Spinal cord (tissue), 10 donors: ENCODE data around the gene TEDC2. TPM values are rescaled to one million over a fixed set of nuclear protein-coding genes. Genes with fewer than 3 reads are reported as not detected.

ENCODE experiments used
- DNase-seq, 6 donors: peaks; one replicate each; pipeline versions ENCODE4 v3.0.0 to v3.0.0-alpha.2; 2013 to 2015; ENCODE audit warnings: low spot score in 6 of 6, low read depth in 4 of 6
- H3K27ac ChIP-seq: one replicate; pipeline ENCODE4 v1.5.1; 2013; ENCODE audit warnings: low read depth, low read length, control low read depth
- H3K27me3 ChIP-seq: one replicate; pipeline ENCODE4 v1.6.1; 2013; ENCODE audit warnings: low read length; ENCODE audit not compliant: control insufficient read depth, insufficient read depth
- H3K36me3 ChIP-seq: one replicate; pipeline ENCODE4 v1.6.1; 2013; ENCODE audit warnings: low read length; ENCODE audit not compliant: control insufficient read depth, insufficient read depth
- H3K4me1 ChIP-seq: one replicate; pipeline ENCODE4 v1.6.1; 2013; ENCODE audit warnings: low read length; ENCODE audit not compliant: control insufficient read depth, insufficient read depth
- H3K4me3 ChIP-seq: one replicate; pipeline ENCODE4 v1.5.1; 2013; ENCODE audit warnings: low read depth, low read length, control low read depth
- H3K9me3 ChIP-seq: one replicate; pipeline ENCODE4 v1.6.1; 2013; ENCODE audit warnings: low read length; ENCODE audit not compliant: control insufficient read depth, insufficient read depth
- WGBS: methylation state at CpG from one replicate; pipeline ENCODE4 v1.1.5; 2013; ENCODE audit warnings: missing lambda C conversion rate; ENCODE audit not compliant: insufficient coverage; 5-methylcytosine and 5-hydroxymethylcytosine counted together
- polyA plus RNA-seq, 2 donors: library from polyadenylated mRNA; unstranded; fragments of 120-200 nt; gene quantifications; one replicate each; pipeline ENCODE4 v1.2.1, GENCODE V29; 2013; ENCODE audit not compliant: insufficient read length in 2 of 2
- total RNA-seq, 2 donors: library from RNA; depleted of rRNA in 1 of 2; stranded (reverse); fragments of 120-200 nt in 1 of 2; fragments of >200 nt in 1 of 2; gene quantifications; one replicate each; pipeline versions ENCODE4 v1.2.3 to v1.2.4, GENCODE V29; 2013 to 2014
- donor health status: healthy.

Gene TEDC2
- total and polyA plus RNA-seq, 4 donors, result 4.4 to 12.1 (median 10.0) TPM

- Histone ChIP-seq H3K9me3 (no peaks in the 10 kb centered on the region), H3K27ac (no peak overlapping the region), H3K27me3 (no peaks in the 10 kb centered on the region), H3K4me3 (no peak overlapping the region), H3K36me3 (peaks cover 76% of the 10 kb centered on the region), H3K4me1 (peaks cover 30% of the 10 kb centered on the region)
- WGBS, result 77% methylated on average over 15 of the region's 15 CpGs
- no peak for DNase-seq
Measured at GRCh38 chr16:2498531-2499253, 38.8 kb downstream of the TEDC2 start.

- Histone ChIP-seq H3K27me3 (no peaks in the 10 kb centered on the region), H3K4me1 (peaks cover 30% of the 10 kb centered on the region), H3K27ac (no peak overlapping the region), H3K4me3 (no peak overlapping the region), H3K9me3 (no peaks in the 10 kb centered on the region), H3K36me3 (peaks cover 75% of the 10 kb centered on the region)
- WGBS, result no CpG with 5 or more reads among the region's 6 CpGs
- DNase-seq, result no peak
Measured at GRCh38 chr16:2499454-2499853, 39.5 kb downstream of the TEDC2 start.

DNA sequence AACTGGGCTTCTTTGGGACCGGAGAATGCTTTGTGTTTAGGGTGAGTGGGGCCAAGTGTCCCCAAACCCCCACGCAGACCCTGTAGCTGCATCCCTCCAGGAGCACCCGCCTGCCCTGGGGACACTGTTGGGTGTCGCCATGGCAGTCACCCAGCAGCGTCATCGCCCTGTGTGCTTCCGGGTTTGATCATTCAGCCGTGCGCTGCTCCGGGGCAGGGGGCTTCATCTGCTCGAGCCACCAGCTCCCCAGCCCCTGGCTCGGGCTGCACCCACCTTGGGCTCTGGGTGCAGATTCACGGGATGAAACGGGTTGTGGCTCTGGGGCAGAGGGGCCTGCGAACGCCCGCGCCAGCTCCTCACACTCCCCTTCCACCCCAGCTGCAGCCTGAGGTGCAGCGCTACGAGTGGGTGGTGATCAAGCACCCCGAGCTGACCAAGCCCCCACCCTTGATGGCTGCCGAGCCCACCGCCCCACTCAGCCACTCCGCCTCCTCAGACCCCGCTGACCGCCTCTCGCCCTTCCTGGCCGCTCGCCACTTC is 40.1 kb downstream of the TEDC2 start:
- H3K27me3 ChIP-seq, result no peaks in the 10 kb centered on the region
- H3K4me1 ChIP-seq, result peaks cover 30% of the 10 kb centered on the region
- no peak for DNase-seq
- H3K27ac ChIP-seq, result no peak overlapping the region
- no peaks in the 10 kb centered on the region for H3K9me3 ChIP-seq
- H3K36me3 ChIP-seq, result peaks cover 75% of the 10 kb centered on the region
- H3K4me3 ChIP-seq, result no peak overlapping the region
- WGBS, result 94% methylated on average over 24 of the region's 29 CpGs

DNA sequence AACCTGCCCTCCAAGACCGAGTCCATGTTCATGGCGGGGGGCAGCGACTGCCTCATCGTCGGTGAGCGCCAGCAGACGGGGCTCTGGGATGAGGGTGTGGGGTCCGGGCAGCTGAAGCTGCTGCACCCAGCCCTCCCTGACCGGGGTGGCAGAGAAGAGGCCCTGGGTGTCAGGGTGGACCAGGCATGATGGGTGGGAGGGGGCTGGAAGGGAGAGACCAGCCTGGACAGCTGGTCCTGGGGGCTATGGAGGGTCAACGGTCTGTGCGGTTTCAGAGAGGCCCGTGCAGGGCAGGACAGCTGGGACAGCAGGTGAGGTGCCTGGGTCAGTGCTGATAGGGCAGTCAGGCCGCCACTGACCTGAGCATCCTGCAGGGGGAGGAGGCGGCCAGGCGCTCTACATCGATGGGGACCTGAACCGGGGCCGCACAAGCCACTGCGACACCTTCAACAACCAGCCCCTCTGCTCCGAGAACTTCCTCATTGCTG is 40.6 kb downstream of the TEDC2 start:
- 80% methylated on average over 18 of the region's 20 CpGs for WGBS
- Histone ChIP-seq H3K9me3 (no peaks in the 10 kb centered on the region), H3K27me3 (no peaks in the 10 kb centered on the region), H3K27ac (no peak overlapping the region), H3K36me3 (peaks cover 75% of the 10 kb centered on the region), H3K4me3 (no peak overlapping the region), H3K4me1 (peaks cover 30% of the 10 kb centered on the region)
- DNase-seq, result no peak

GRCh38 chr16:2500918-2501750 is 41.2 kb downstream of the TEDC2 start:
- peak overlapping the region; percentile 40 for H3K27ac ChIP-seq
- no peaks in the 10 kb centered on the region for H3K9me3 ChIP-seq
- peak overlapping the region; percentile 40 for H3K4me3 ChIP-seq
- H3K4me1 ChIP-seq, result peaks cover 30% of the 10 kb centered on the region
- WGBS, result 29% methylated on average over 19 of the region's 23 CpGs
- H3K27me3 ChIP-seq, result no peaks in the 10 kb centered on the region
- peaks cover 72% of the 10 kb centered on the region for H3K36me3 ChIP-seq
- peak; percentile 52 to 94 (median 72) for DNase-seq

- DNase-seq, result no peak
- 71% methylated on average over 15 of the region's 18 CpGs for WGBS
- H3K27ac ChIP-seq, result no peak overlapping the region
- H3K4me3 ChIP-seq, result no peak overlapping the region
- H3K4me1 ChIP-seq, result peaks cover 30% of the 10 kb centered on the region
- no peaks in the 10 kb centered on the region for H3K27me3 ChIP-seq
- H3K36me3 ChIP-seq, result peaks cover 72% of the 10 kb centered on the region
- no peaks in the 10 kb centered on the region for H3K9me3 ChIP-seq
Measured at GRCh38 chr16:2501946-2502895, 42.3 kb downstream of the TEDC2 start.

DNA sequence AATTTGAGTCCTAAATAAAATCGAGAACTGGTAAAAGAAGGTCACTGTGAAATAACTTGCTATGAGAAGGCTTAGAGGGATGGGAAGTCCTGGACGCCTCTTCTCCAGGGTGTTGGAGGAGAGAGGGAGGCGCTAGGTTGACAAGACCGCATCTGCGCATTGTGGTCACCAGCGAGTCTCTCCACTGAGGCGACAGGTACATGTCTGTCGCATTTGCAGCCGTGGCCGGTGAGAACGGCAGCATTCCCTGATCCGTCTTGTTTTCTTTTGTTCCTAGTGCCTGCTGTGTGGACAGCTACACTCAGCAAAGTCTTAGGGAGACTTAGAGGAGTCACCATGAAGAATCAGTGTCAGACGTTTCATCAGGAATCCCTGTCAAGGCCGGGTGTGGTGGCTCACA is 45.8 kb downstream of the TEDC2 start:
- Histone ChIP-seq H3K4me1 (peaks cover 23% of the 10 kb centered on the region), H3K27me3 (no peaks in the 10 kb centered on the region), H3K4me3 (no peak overlapping the region), H3K27ac (no peak overlapping the region), H3K9me3 (no peaks in the 10 kb centered on the region), H3K36me3 (peaks cover 52% of the 10 kb centered on the region)
- DNase-seq, result no peak
- WGBS, result 85% methylated on average over 14 of the region's 14 CpGs

DNA sequence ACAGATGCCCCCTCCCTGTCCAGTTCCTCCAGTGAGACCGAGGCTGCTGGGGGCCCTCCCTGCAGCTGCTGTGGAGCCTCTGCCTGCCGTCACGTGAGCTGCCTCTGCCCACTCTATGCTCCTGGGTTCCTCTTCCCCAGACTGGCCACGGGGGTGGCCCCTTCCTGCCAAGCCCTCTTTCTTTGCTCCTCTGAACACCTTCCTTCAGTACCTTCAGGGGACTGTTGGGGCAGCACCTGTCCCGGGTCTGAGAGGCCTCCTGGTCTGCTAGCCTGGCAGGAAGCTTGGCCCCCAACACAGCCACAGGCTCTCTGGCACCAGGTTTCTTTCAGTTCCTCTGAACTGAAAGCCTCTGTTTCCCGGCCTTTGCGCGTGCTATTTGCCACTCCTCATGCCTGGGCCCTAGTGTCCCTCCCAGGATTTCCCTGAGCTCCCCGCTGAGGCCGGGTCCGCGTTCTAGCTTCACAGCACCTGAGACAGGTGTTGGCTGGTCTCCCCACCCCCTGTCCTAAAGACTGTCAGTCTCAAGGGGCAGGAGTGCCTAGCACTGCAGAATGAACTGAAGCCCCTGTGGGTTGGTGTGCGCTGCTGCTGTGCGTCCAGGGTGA is 47.2 kb downstream of the TEDC2 start:
- no peak for DNase-seq
- no peaks in the 10 kb centered on the region for H3K27me3 ChIP-seq
- peaks cover 37% of the 10 kb centered on the region for H3K36me3 ChIP-seq
- H3K9me3 ChIP-seq, result no peaks in the 10 kb centered on the region
- 80% methylated on average over 12 of the region's 14 CpGs for WGBS
- no peak overlapping the region for H3K4me3 ChIP-seq
- no peak overlapping the region for H3K27ac ChIP-seq
- peaks cover 19% of the 10 kb centered on the region for H3K4me1 ChIP-seq
